H1 (cell line): ENCODE results near the gene LNPEP. TPM values are rescaled to one million over a fixed set of nuclear protein-coding genes. Genes with fewer than 3 reads are reported as not detected.

Experiments
- CTCF ChIA-PET: fragments of 300-600 bp; sonication (Branson Sonifier 250); formaldehyde crosslinking; loops from one replicate; lab custom pipeline; 2021; ENCODE audit not compliant: partially characterized antibody; lab: Charles Lee
- POLR2A ChIA-PET: fragments of 300-600 bp; sonication (Branson Sonifier 250); formaldehyde crosslinking; loops from one replicate; lab custom pipeline; 2021; ENCODE audit warnings: inconsistent platforms; ENCODE audit not compliant: partially characterized antibody; lab: Charles Lee
- DNase-seq, 2 experiments: peaks; one replicate each; pipeline versions ENCODE4 v3.0.0 to v3.0.0-alpha.2; 2010 to 2022; ENCODE audit warnings: low spot score in 2 of 2, low read depth in 1 of 2, mixed read lengths in 1 of 2
- FAIRE-seq: peaks from 2 replicates; lab custom pipeline; 2011; peaks lifted over from hg19 to GRCh38; lab: Jason Lieb, UNC
- H2AFZ ChIP-seq: 2 replicates; pipeline ENCODE4 v1.8.1; 2012; ENCODE audit warnings: low read length, inconsistent platforms
- H2AK5ac ChIP-seq: 2 replicates; pipeline ENCODE4 v1.6.1; 2013; ENCODE audit warnings: low read depth, low read length
- H2BK120ac ChIP-seq: replicated peaks from 2 replicates; pipeline ENCODE3; 2013; ENCODE audit warnings: low read depth, low read length, inconsistent platforms
- H2BK12ac ChIP-seq: 2 replicates; pipeline ENCODE4 v1.6.1; 2013; ENCODE audit warnings: low read depth, low read length
- H2BK15ac ChIP-seq: 2 replicates; pipeline ENCODE4 v1.6.1; 2013; ENCODE audit warnings: low read length
- H2BK20ac ChIP-seq: 2 replicates; pipeline ENCODE4 v1.6.1; 2013; ENCODE audit warnings: low read length
- H2BK5ac ChIP-seq: 2 replicates; pipeline ENCODE4 v1.6.1; 2013; ENCODE audit warnings: low read depth, low read length
- H3K14ac ChIP-seq: 2 replicates; pipeline ENCODE4 v1.6.1; 2013; ENCODE audit warnings: inconsistent platforms; ENCODE audit not compliant: insufficient read length
- H3K18ac ChIP-seq: 2 replicates; pipeline ENCODE4 v1.6.1; 2013; ENCODE audit warnings: low read length; ENCODE audit errors: extremely low read depth
- H3K23ac ChIP-seq: 2 replicates; pipeline ENCODE4 v1.6.1; 2013; ENCODE audit warnings: inconsistent platforms; ENCODE audit not compliant: insufficient read length
- H3K23me2 ChIP-seq: 2 replicates; pipeline ENCODE4 v1.6.1; 2013; ENCODE audit warnings: low read depth, low read length
- H3K27ac ChIP-seq: 2 replicates; pipeline ENCODE4 v1.6.1; 2011; ENCODE audit warnings: low read depth, low read length, inconsistent platforms
- H3K27me3 ChIP-seq, 4 experiments: replicated peaks in 1 of 4; 1 replicate in 1 of 4; 2 replicates in 3 of 4; pipeline versions ENCODE4 v1.6.1 to v1.8.1; 2011 to 2013; ENCODE audit warnings: low read length in 3 of 4, mild to moderate bottlenecking in 3 of 4, inconsistent platforms in 2 of 4, mixed read lengths in 2 of 4, moderate library complexity in 1 of 4; ENCODE audit not compliant: control insufficient read depth in 3 of 4, insufficient read depth in 3 of 4; ENCODE audit errors: extremely low read depth in 1 of 4
- H3K36me3 ChIP-seq, 4 experiments: 2 replicates each; pipeline versions ENCODE4 v1.6.1 to v1.8.1; 2011 to 2013; ENCODE audit warnings: mild to moderate bottlenecking in 4 of 4, low read length in 3 of 4, moderate library complexity in 2 of 4, control low read depth in 1 of 4, inconsistent platforms in 1 of 4; ENCODE audit not compliant: insufficient read depth in 4 of 4, control insufficient read depth in 2 of 4
- H3K4ac ChIP-seq: replicated peaks from 2 replicates; pipeline ENCODE3; 2013; ENCODE audit warnings: low read length, low read depth, mixed read lengths, inconsistent platforms; ENCODE audit not compliant: insufficient read length
- H3K4me1 ChIP-seq, 4 experiments: replicated peaks in 1 of 4; 1 replicate in 1 of 4; 2 replicates in 3 of 4; pipeline versions ENCODE4 v1.6.1 to v1.8.1; 2011 to 2013; ENCODE audit warnings: low read length in 3 of 4, inconsistent platforms in 2 of 4, mixed read lengths in 1 of 4; ENCODE audit not compliant: insufficient read depth in 4 of 4, control insufficient read depth in 3 of 4
- H3K4me2 ChIP-seq, 2 experiments: 2 replicates each; pipeline versions ENCODE4 v1.6.1 to v1.8.1; 2011 to 2013; ENCODE audit warnings: low read depth in 2 of 2, low read length in 2 of 2, control low read depth in 1 of 2, inconsistent platforms in 1 of 2, mild to moderate bottlenecking in 1 of 2; ENCODE audit not compliant: insufficient read depth in 1 of 2
- H3K4me3 ChIP-seq, 4 experiments: fragments of 200-600, 300-600 bp in 1 of 4; sonication (generic), shearing (Covaris generic), sonication (Bioruptor Twin) in 1 of 4; 2 replicates each; pipeline versions ENCODE4 v1.5.1 to v1.8.1; 2011 to 2016; ENCODE audit warnings: low read length in 4 of 4, low read depth in 3 of 4, control low read depth in 2 of 4, inconsistent platforms in 2 of 4, mild to moderate bottlenecking in 2 of 4, mixed read lengths in 1 of 4, moderate library complexity in 1 of 4; ENCODE audit not compliant: insufficient read depth in 2 of 4; ENCODE audit errors: extremely low read depth in 1 of 4
- H3K56ac ChIP-seq: replicated peaks from 2 replicates; pipeline ENCODE3; 2013; ENCODE audit warnings: low read depth, mild to moderate bottlenecking, mixed read lengths, low read length, inconsistent platforms; ENCODE audit not compliant: insufficient read length
- H3K79me1 ChIP-seq: 2 replicates; pipeline ENCODE4 v1.6.1; 2013; ENCODE audit warnings: low read depth, low read length, control low read depth
- H3K79me2 ChIP-seq, 2 experiments: 2 replicates each; pipeline versions ENCODE4 v1.6.1 to v1.8.1; 2012 to 2013; ENCODE audit warnings: low read length in 2 of 2, mild to moderate bottlenecking in 2 of 2, inconsistent platforms in 1 of 2; ENCODE audit not compliant: insufficient read depth in 2 of 2, control insufficient read depth in 1 of 2
- H3K9ac ChIP-seq, 4 experiments: replicated peaks in 1 of 4; 1 replicate in 1 of 4; 2 replicates in 3 of 4; pipeline versions ENCODE4 v1.6.1 to v1.8.1; 2011 to 2013; ENCODE audit warnings: low read depth in 3 of 4, low read length in 3 of 4, control low read depth in 2 of 4, mild to moderate bottlenecking in 2 of 4, moderate library complexity in 2 of 4, inconsistent platforms in 1 of 4; ENCODE audit errors: extremely low read depth in 1 of 4
- H3K9me3 ChIP-seq, 2 experiments: 2 replicates each; pipeline versions ENCODE4 v1.6.1 to v1.8.1; 2012 to 2013; ENCODE audit warnings: mild to moderate bottlenecking in 2 of 2, moderate library complexity in 2 of 2, control low read depth in 1 of 2, inconsistent platforms in 1 of 2, low read depth in 1 of 2, low read length in 1 of 2, mixed read lengths in 1 of 2; ENCODE audit not compliant: insufficient read depth in 2 of 2
- H4K20me1 ChIP-seq, 2 experiments: replicated peaks in 1 of 2; 2 replicates each; pipeline versions ENCODE3 to v1.8.1; 2011 to 2013; ENCODE audit warnings: inconsistent platforms in 2 of 2, low read length in 2 of 2, mild to moderate bottlenecking in 1 of 2; ENCODE audit not compliant: insufficient read depth in 2 of 2, control insufficient read depth in 1 of 2
- H4K5ac ChIP-seq: 2 replicates; pipeline ENCODE4 v1.6.1; 2013; ENCODE audit warnings: low read length, low read depth, mixed read lengths, inconsistent platforms; ENCODE audit not compliant: insufficient read length
- H4K8ac ChIP-seq: 2 replicates; pipeline ENCODE4 v1.8.0; 2013; ENCODE audit warnings: mild to moderate bottlenecking, moderate library complexity, low read length, inconsistent platforms; ENCODE audit not compliant: insufficient read depth; ENCODE audit errors: extremely low read depth
- H4K91ac ChIP-seq: replicated peaks from 2 replicates; pipeline ENCODE3; 2013; ENCODE audit warnings: low read length, mixed read lengths, inconsistent platforms; ENCODE audit not compliant: insufficient read length
- CBX8 ChIP-seq: fragments of 300-800, 300-1000 bp; sonication (generic); IDR thresholded peaks from 2 replicates; pipeline ENCODE4 v1.7.1; 2016; ENCODE audit warnings: low read depth, low read length, borderline replicate concordance
- CHD2 ChIP-seq: IDR thresholded peaks from 2 replicates; pipeline ENCODE4 v1.6.1; 2012; ENCODE audit warnings: low read length, improper control_type of control experiment
- EP300 ChIP-seq, 2 experiments: IDR thresholded peaks; 1 replicate in 1 of 2; 2 replicates in 1 of 2; pipeline ENCODE4 v1.6.1; 2011 to 2012; ENCODE audit warnings: low read depth in 2 of 2, low read length in 2 of 2, mild to moderate bottlenecking in 2 of 2, borderline replicate concordance in 1 of 2, inconsistent platforms in 1 of 2, moderate library complexity in 1 of 2
- HDAC6 ChIP-seq: IDR thresholded peaks from one replicate; pipeline ENCODE4 v1.7.1; 2012; ENCODE audit warnings: low read depth, mild to moderate bottlenecking, inconsistent platforms, low read length, moderate library complexity
- JUND ChIP-seq: IDR thresholded peaks from 2 replicates; pipeline ENCODE4 v1.6.1; 2011; ENCODE audit warnings: mild to moderate bottlenecking, improper control_type of control experiment, low read length
- MAFK ChIP-seq: IDR thresholded peaks from 2 replicates; pipeline ENCODE4 v1.6.1; 2012; ENCODE audit warnings: low read depth, mild to moderate bottlenecking, improper control_type of control experiment, low read length
- NANOG ChIP-seq: IDR thresholded peaks from 2 replicates; pipeline ENCODE4 v1.6.1; 2011; ENCODE audit warnings: low read length, low read depth, mild to moderate bottlenecking, inconsistent platforms; ENCODE audit not compliant: insufficient read depth, poor library complexity, severe bottlenecking
- NRF1 ChIP-seq: IDR thresholded peaks from 2 replicates; pipeline ENCODE4 v1.6.1; 2011; ENCODE audit warnings: mild to moderate bottlenecking, low read depth, low read length, improper control_type of control experiment
- SRF ChIP-seq: IDR thresholded peaks from 2 replicates; pipeline ENCODE4 v1.6.1; 2011; ENCODE audit warnings: mild to moderate bottlenecking, low read depth, low read length, moderate library complexity
- SUZ12 ChIP-seq: fragments of 200-600 bp; sonication (generic); IDR thresholded peaks from 2 replicates; pipeline ENCODE4 v1.6.1; 2012; ENCODE audit warnings: mild to moderate bottlenecking, inconsistent platforms, low read length, moderate library complexity, mixed read lengths
- WGBS, 2 experiments: shearing (Covaris generic) in 1 of 2; methylation state at CpG; one replicate each; pipeline versions ENCODE4 v1.1.6 to v1.1.7; 2013 to 2015; ENCODE audit warnings: low lambda C conversion rate in 2 of 2, mixed read lengths in 2 of 2, inconsistent platforms in 1 of 2, low coverage in 1 of 2, missing lambda C conversion rate in 1 of 2; ENCODE audit not compliant: insufficient replicate concordance in 2 of 2, insufficient coverage in 1 of 2, insufficient read length in 1 of 2; ENCODE audit errors: extremely low coverage in 1 of 2, missing lambda C conversion rate in 1 of 2; 5-methylcytosine and 5-hydroxymethylcytosine counted together
- polyA plus RNA-seq, 7 experiments: library from polyadenylated mRNA; depleted of rRNA in 3 of 7; stranded (reverse) in 5 of 7; unstranded in 2 of 7; fragments of >200 nt in 5 of 7; fragments of 200-250 nt in 2 of 7; gene quantifications; 1 replicate in 5 of 7; 2 replicates in 1 of 7; 4 replicates in 1 of 7; pipeline versions ENCODE4 v1.2.1 to v1.2.3, GENCODE V29; 2011 to 2013; ENCODE audit warnings: missing spikeins in 2 of 7, mixed read lengths in 2 of 7
- total RNA-seq: library from RNA; stranded (reverse); fragmentation: NEBNext Ultra II Directional; extraction: Animal tissue kit (Norgen Biotek cat#: 25700); gene quantifications from 2 replicates; pipeline ENCODE4 v1.2.1, GENCODE V29; 2021

LNPEP gene
- total and polyA plus RNA-seq, 2 of the 8 experiments (the other 6 are each of a cell fraction or from before 2014, with no cell fraction given) = 1.8 to 4.5 TPM

DNA sequence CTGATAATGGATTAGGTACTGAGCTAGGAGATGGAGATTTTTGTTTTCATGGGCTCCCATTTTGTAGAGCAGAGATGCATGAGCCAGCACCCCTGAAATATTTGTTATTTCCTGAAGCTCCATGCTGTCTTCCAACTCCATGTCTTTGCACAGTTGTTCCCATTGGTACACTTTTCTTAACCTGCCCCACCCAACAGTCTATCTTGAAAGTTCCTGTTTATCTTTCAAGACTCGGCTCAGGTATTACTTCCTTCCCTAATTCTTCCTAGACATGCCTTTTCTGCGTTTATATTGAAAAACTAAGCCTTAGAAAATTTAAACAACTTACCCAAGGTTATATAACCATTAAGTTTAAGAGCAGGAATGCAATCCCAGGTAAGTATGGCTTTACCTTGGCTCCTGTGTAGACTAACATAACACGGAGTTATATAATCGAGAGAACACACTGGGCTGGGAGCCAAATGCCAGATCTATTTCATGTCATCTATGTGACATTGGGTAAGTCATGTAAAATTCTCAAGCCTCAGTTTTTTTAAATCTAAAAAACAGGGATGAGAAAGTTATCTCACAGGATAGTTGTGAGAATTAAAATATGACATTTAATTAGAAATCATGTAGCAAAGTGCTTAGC, 139.1 kb downstream of the LNPEP start:
- no peak overlapping the region for H4K5ac ChIP-seq
- no peak overlapping the region for H2BK20ac ChIP-seq
- TF ChIP-seq NANOG (no peak), NRF1 (no peak), MAFK (no peak), SUZ12 (no peak), CBX8 (no peak), EP300 (IDR thresholded peaks at IDR 0.05; ENCODE audit: borderline replicate concordance in 1 of 2, low read depth in 2 of 2, low read length in 2 of 2) (no peak), SRF (no peak), HDAC6 (no peak), CHD2 (no peak), JUND (no peak)
- H4K20me1 ChIP-seq = no peaks in the 10 kb centered on the region
- H2BK5ac ChIP-seq = no peak overlapping the region
- no peaks in the 10 kb centered on the region for H3K79me1 ChIP-seq
- H2BK15ac ChIP-seq = no peak overlapping the region
- H3K79me2 ChIP-seq = no peaks in the 10 kb centered on the region
- no peak overlapping the region for H3K23ac ChIP-seq
- no peak overlapping the region for H3K14ac ChIP-seq
- no peaks in the 10 kb centered on the region for H3K23me2 ChIP-seq
- no peak overlapping the region for H3K18ac ChIP-seq
- no peak overlapping the region for H4K8ac ChIP-seq
- H2BK120ac ChIP-seq = no peak overlapping the region
- H3K27ac ChIP-seq = no peak overlapping the region
- no peaks in the 10 kb centered on the region for H3K36me3 ChIP-seq
- H3K9ac ChIP-seq = no peak overlapping the region
- H3K27me3 ChIP-seq = no peaks in the 10 kb centered on the region
- DNase-seq = no peak
- H2BK12ac ChIP-seq = no peak overlapping the region
- H2AFZ ChIP-seq = no peak overlapping the region
- WGBS, 2 experiments = 90% methylated on average over 4 of the region's 4 CpGs; no CpG with 5 or more reads in 1 of the 2 experiments
- H3K56ac ChIP-seq = no peak overlapping the region
- H2AK5ac ChIP-seq = no peak overlapping the region
- H3K9me3 ChIP-seq = no peaks in the 10 kb centered on the region
- no peak overlapping the region for H3K4ac ChIP-seq
- no peak overlapping the region for H4K91ac ChIP-seq
- H3K4me2 ChIP-seq = no peak overlapping the region
- FAIRE-seq = no peak
- POLR2A ChIA-PET = interaction anchor here (0.5 kb wide), 2 partner anchors 165 to 1587 kb away, joined by 3 read pairs; no protein-coding TSS in a partner anchor
- no peak overlapping the region for H3K4me3 ChIP-seq
- no peaks in the 10 kb centered on the region for H3K4me1 ChIP-seq
- CTCF ChIA-PET = interaction anchor here (0.8 to 1.2 kb wide), 2 partner anchors 14 to 15 kb away, joined by 3 read pairs; no protein-coding TSS in a partner anchor
